ENCODE measurements around the gene SULT1A2. TPM values are rescaled to one million over a fixed set of nuclear protein-coding genes. Genes with fewer than 3 reads are reported as not detected.
A peak's percentile ranks its signal among the peaks of the same experiment; 100 is the strongest.
"Not testable (repeated sequence)": the region's sequence is repeated elsewhere in the genome, so short reads cannot be mapped to it uniquely, and the experiment has no call there.

SULT1A2 gene
- total and polyA plus RNA-seq, 2 of the 13 experiments (the other 11 are each of a cell fraction or from before 2014, with no cell fraction given): 33.0 to 34.2 TPM

GRCh38 chr16:28616636-28617035 lies 19.8 kb upstream of the SULT1A2 start:
- WGBS (ENCODE audit: low lambda C conversion rate): 32% methylated on average over 7 of the region's 7 CpGs
- Histone ChIP-seq H2AFZ (ENCODE audit: low read length) (no peak overlapping the region), H3K9me3 (ENCODE audit: low read length) (no peaks in the 10 kb centered on the region), H3K4me3 (replicated peaks in 1 of 3; ENCODE audit: insufficient read depth in 1 of 3, low read depth in 2 of 3, low read length in 3 of 3) (no peak overlapping the region), H4K20me1 (ENCODE audit: insufficient read depth, low read length) (no peaks in the 10 kb centered on the region), H3K79me2 (ENCODE audit: insufficient read depth, low read length) (no peaks in the 10 kb centered on the region), H3K36me3 (replicated peaks in 1 of 2; ENCODE audit: control insufficient read depth in 1 of 2, insufficient read depth in 2 of 2, low read length in 2 of 2) (no peaks in the 10 kb centered on the region), H3K4me1 (ENCODE audit: insufficient read depth, low read length) (peaks cover 38% of the 10 kb centered on the region), H3K4me2 (ENCODE audit: low read depth, low read length) (no peak overlapping the region), H3K27ac (ENCODE audit: extremely low read length, insufficient read depth, low read length) (no peak overlapping the region), H3K27me3 (ENCODE audit: control insufficient read depth in 1 of 2, insufficient read depth in 2 of 2, low read length in 2 of 2) (no peaks in the 10 kb centered on the region; a peak in 1 of 5 replicates), H3K9ac (ENCODE audit: insufficient read depth, low read depth, low read length) (no peak overlapping the region)
- in situ Hi-C loops (cut with HindIII; ENCODE audit: extremely low pct_ligation_motif_present, low pct_unique_long_range_greater_than_20kb) (no loop called here), intact Hi-C loops (cut with micrococcal nuclease; ENCODE audit: unreplicated experiment) (loop anchor here (10.0 kb wide), 1 partner anchor 72 kb away; no protein-coding TSS in a partner anchor)
- ATAC-seq (no peak), FAIRE-seq (no peak), DNase-seq (ENCODE audit: low spot score) (no peak)
- ChIA-PET CTCF (ENCODE audit: low intra/inter-chr PET ratio, low total read pairs) (interaction anchor here (1.2 kb wide), 1 partner anchor 19 kb away, joined by 5 read pairs; no protein-coding TSS in a partner anchor), POLR2A (interaction anchor here (1.7 to 3.7 kb wide), 2 partner anchors 20 to 62 kb away, joined by 4 to 20 read pairs; partner anchors contain the start of genes SGF29 and SULT1A2)
- TF ChIP-seq ZNF619 (CRISPR knock-in tag; IDR thresholded peaks at IDR 0.05): no peak
- 0 out of 2 replicates have a peak, but pooled peaks have one; percentile 10 for TF ChIP-seq ZNF256 (CRISPR knock-in tag; conservative IDR thresholded peaks at IDR 0.05)
- no peak for TF ChIP-seq ZNF598 (CRISPR knock-in tag; IDR thresholded peaks at IDR 0.05; ENCODE audit: borderline replicate concordance)
- BruUV-seq (replicated peaks): no TSS peak

GRCh38 chr16:28616224-28616577 lies 19.4 kb upstream of the SULT1A2 start:
- H2AFZ ChIP-seq (ENCODE audit: low read length); BruUV-seq (replicated peaks); H3K27me3 ChIP-seq (ENCODE audit: control insufficient read depth in 1 of 2, insufficient read depth in 2 of 2, low read length in 2 of 2); H3K4me3 ChIP-seq (replicated peaks in 1 of 3; ENCODE audit: insufficient read depth in 1 of 3, low read depth in 2 of 3, low read length in 3 of 3); in situ Hi-C loops (cut with HindIII; ENCODE audit: extremely low pct_ligation_motif_present, low pct_unique_long_range_greater_than_20kb); H3K27ac ChIP-seq (ENCODE audit: extremely low read length, insufficient read depth, low read length); H3K9ac ChIP-seq (ENCODE audit: insufficient read depth, low read depth, low read length); H3K79me2 ChIP-seq (ENCODE audit: insufficient read depth, low read length); H3K9me3 ChIP-seq (ENCODE audit: low read length); H3K4me2 ChIP-seq (ENCODE audit: low read depth, low read length); H3K36me3 ChIP-seq (replicated peaks in 1 of 2; ENCODE audit: control insufficient read depth in 1 of 2, insufficient read depth in 2 of 2, low read length in 2 of 2); ATAC-seq; H4K20me1 ChIP-seq (ENCODE audit: insufficient read depth, low read length); FAIRE-seq; DNase-seq (ENCODE audit: low spot score): not testable (repeated sequence)
- POLR2A ChIA-PET: interaction anchor here (3.7 kb wide), 1 partner anchor 19 kb away, joined by 20 read pairs; the partner anchor contains the start of gene SULT1A2
- 56% methylated on average over 7 of the region's 7 CpGs for WGBS (ENCODE audit: low lambda C conversion rate)
- intact Hi-C loops (cut with micrococcal nuclease; ENCODE audit: unreplicated experiment): loop anchor here (10.0 kb wide), 1 partner anchor 71 kb away; no protein-coding TSS in a partner anchor
- TF ChIP-seq TEAD3 (CRISPR knock-in tag; optimal IDR thresholded peaks at IDR 0.05; ENCODE audit: borderline replicate concordance) (peak; percentile 2), ZNF256 (CRISPR knock-in tag; conservative IDR thresholded peaks at IDR 0.05) (0 out of 2 replicates have a peak, but pooled peaks have one; percentile 16), TFDP2 (CRISPR knock-in tag; IDR thresholded peaks at IDR 0.05) (peak; percentile 5; the same call in 1 of the 2 replicates)
- H3K4me1 ChIP-seq (ENCODE audit: insufficient read depth, low read length): peaks cover 38% of the 10 kb centered on the region
- CTCF ChIA-PET (ENCODE audit: low intra/inter-chr PET ratio, low total read pairs): interaction anchor here (1.2 kb wide), 1 partner anchor 18 kb away, joined by 5 read pairs; no protein-coding TSS in a partner anchor
